Measurements from ENCODE around the gene SEMA3C.

DNA sequence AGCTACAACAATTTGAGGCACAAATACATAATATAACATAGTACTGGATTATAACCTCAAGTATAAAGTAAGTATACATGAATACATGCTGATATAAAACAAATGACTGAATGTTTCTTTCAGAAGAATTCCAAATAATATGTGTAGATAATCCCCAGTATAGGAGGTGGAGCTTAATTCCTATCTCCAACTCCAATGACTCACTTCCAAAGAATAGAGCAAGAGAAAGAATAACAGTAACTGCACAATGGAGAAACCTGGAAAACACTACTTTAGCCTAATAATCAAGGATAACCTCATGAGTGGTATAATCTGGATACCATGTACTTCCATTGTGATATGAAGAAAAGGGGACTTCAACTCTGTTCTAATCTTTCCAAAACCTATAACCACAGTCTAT is 13.7 kb upstream of the SEMA3C start:
- TF ChIP-seq, protein P1, sequence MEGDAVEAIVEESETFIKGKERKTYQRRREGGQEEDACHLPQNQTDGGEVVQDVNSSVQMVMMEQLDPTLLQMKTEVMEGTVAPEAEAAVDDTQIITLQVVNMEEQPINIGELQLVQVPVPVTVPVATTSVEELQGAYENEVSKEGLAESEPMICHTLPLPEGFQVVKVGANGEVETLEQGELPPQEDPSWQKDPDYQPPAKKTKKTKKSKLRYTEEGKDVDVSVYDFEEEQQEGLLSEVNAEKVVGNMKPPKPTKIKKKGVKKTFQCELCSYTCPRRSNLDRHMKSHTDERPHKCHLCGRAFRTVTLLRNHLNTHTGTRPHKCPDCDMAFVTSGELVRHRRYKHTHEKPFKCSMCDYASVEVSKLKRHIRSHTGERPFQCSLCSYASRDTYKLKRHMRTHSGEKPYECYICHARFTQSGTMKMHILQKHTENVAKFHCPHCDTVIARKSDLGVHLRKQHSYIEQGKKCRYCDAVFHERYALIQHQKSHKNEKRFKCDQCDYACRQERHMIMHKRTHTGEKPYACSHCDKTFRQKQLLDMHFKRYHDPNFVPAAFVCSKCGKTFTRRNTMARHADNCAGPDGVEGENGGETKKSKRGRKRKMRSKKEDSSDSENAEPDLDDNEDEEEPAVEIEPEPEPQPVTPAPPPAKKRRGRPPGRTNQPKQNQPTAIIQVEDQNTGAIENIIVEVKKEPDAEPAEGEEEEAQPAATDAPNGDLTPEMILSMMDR (IDR thresholded peaks at IDR 0.05), result no peak
- no peak for TF ChIP-seq POLR2A (IDR thresholded peaks at IDR 0.05)
